Kidney (tissue), 14 donors: ENCODE measurements around the gene PEPD. TPM values are rescaled to one million over a fixed set of nuclear protein-coding genes. Genes with fewer than 3 reads are reported as not detected.

ENCODE experiments used
- DNase-seq, 5 donors: peaks; one replicate each; pipeline ENCODE4 v3.0.0-alpha.2; 2013 to 2020
- FAIRE-seq: peaks from 2 replicates; lab custom pipeline; 2012; peaks lifted over from hg19 to GRCh38; lab: Jason Lieb, UNC
- H3K27ac ChIP-seq, 2 donors: one replicate each; pipeline ENCODE4 v1.7.0; 2013; ENCODE audit warnings: low read depth in 2 of 2, low read length in 2 of 2, inconsistent platforms in 1 of 2
- H3K27me3 ChIP-seq: one replicate; pipeline ENCODE4 v1.7.1; 2013; ENCODE audit warnings: low read length, inconsistent platforms; ENCODE audit not compliant: control insufficient read depth, insufficient read depth
- H3K36me3 ChIP-seq, 3 donors: one replicate each; pipeline versions ENCODE4 v1.7.0 to v1.7.1; 2013; ENCODE audit warnings: low read length in 3 of 3, control low read depth in 1 of 3, inconsistent platforms in 1 of 3; ENCODE audit not compliant: insufficient read depth in 3 of 3, control insufficient read depth in 2 of 3
- H3K4me1 ChIP-seq, 3 donors: one replicate each; pipeline versions ENCODE4 v1.7.0 to v1.7.1; 2013; ENCODE audit warnings: low read length in 3 of 3, inconsistent platforms in 1 of 3, low read depth in 1 of 3; ENCODE audit not compliant: control insufficient read depth in 2 of 3, insufficient read depth in 2 of 3
- H3K4me3 ChIP-seq, 3 donors: one replicate each; pipeline versions ENCODE4 v1.7.0 to v1.8.1; 2013; ENCODE audit warnings: low read length in 3 of 3, control low read depth in 1 of 3, inconsistent platforms in 1 of 3
- H3K9ac ChIP-seq, 3 donors: one replicate each; pipeline versions ENCODE4 v1.7.0 to v1.7.1; 2013; ENCODE audit warnings: low read length in 3 of 3, control low read depth in 1 of 3, inconsistent platforms in 1 of 3
- H3K9me3 ChIP-seq, 3 donors: one replicate each; pipeline versions ENCODE4 v1.7.0 to v1.7.1; 2013; ENCODE audit warnings: low read length in 3 of 3, control low read depth in 1 of 3, inconsistent platforms in 1 of 3; ENCODE audit not compliant: control insufficient read depth in 2 of 3, insufficient read depth in 1 of 3
- intact Hi-C: fragments of 100-400 bp; cut with DNase I; formaldehyde crosslinking; loops from one replicate; pipeline ENCODE4 v1.11.1; 2022
- polyA plus RNA-seq: library from polyadenylated mRNA; stranded (reverse); fragments of 350-450 nt; fragmentation: Illumina TruSeq; extraction: RNeasy Lipid Tissue Mini Kit (QIAGEN cat#74804); gene quantifications from one replicate; pipeline ENCODE4 v1.2.3, GENCODE V29; 2014; ENCODE audit warnings: low read depth, low replicate concordance; ENCODE audit not compliant: insufficient read depth
- total RNA-seq: library from RNA; stranded (reverse); fragmentation: NEBNext Ultra II Directional; extraction: Animal tissue kit (Norgen Biotek cat#: 25700); gene quantifications from one replicate; pipeline ENCODE4 v1.2.1, GENCODE V29; 2021
- TF ChIP-seq, protein P1 (sequence below): IDR thresholded peaks from 3 replicates; pipeline ENCODE4 v1.5.1; 2012; ENCODE audit warnings: mild to moderate bottlenecking, moderate library complexity, borderline replicate concordance; ENCODE audit not compliant: insufficient read depth; ENCODE audit errors: extremely low read depth
- donor health status: control.
- donor health status: control.
- donor health status: control.
- donor health status: control.
- donor health status: control.
- donor health status: DM: yes; HTN: yes; CAD: no.
- donor health status: Normal renal cell carcinoma (clear cell type).

PEPD gene
- total and polyA plus RNA-seq, 2 donors from 2014 or later = 71.4 to 402 TPM

DNA sequence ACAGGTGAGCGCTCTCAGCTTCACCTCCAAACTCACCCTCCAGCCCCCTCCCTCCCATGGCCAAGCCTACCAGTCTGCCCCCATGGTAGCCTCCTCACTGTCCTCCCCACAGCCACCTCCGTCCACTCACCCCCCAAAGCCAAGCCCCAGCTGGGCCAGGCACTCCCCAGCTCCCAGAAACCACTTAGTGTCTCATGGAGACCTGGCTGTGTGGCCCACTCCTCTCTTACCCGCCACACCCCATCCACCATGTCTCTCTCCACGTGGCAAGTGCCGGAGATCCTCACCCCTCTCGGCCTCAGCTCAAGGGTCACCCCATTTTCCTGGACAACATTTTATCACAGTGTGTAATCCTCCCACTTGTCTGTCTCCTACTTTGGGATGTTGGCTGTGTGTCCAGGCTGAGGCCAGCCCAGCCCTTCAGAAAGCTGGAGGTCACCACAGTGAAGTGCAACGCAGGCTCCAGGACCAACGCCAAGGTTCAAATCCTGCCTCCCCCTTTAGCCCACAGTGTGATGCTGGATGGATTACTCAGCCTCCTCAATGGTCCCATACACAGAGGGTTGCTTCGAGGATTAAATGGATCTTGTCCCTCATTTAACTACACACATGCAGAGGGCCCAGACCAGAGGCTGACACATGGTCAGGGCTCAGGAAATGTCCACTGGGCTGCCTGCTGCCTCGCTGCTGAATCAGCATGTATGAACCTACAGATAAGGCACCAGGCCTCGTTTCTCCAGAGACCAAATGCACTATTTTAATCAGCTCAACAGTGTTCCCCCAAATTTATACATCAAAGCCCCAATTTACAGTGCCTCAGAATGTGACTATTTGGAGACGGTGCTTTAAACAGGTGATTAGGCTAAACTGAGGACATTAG, 76.8 kb downstream of the PEPD start:
- Histone ChIP-seq H3K27ac (no peak overlapping the region), H3K4me1 (peaks cover 0 to 5% (median 0%) of the 10 kb centered on the region in 3 donors), H3K9me3 (no peaks in the 10 kb centered on the region), H3K36me3 (peaks cover 0 to 3% (median 3%) of the 10 kb centered on the region in 3 donors), H3K4me3 (no peak overlapping the region), H3K9ac (no peak overlapping the region), H3K27me3 (no peaks in the 10 kb centered on the region)
- FAIRE-seq = no peak
- TF ChIP-seq, protein P1, sequence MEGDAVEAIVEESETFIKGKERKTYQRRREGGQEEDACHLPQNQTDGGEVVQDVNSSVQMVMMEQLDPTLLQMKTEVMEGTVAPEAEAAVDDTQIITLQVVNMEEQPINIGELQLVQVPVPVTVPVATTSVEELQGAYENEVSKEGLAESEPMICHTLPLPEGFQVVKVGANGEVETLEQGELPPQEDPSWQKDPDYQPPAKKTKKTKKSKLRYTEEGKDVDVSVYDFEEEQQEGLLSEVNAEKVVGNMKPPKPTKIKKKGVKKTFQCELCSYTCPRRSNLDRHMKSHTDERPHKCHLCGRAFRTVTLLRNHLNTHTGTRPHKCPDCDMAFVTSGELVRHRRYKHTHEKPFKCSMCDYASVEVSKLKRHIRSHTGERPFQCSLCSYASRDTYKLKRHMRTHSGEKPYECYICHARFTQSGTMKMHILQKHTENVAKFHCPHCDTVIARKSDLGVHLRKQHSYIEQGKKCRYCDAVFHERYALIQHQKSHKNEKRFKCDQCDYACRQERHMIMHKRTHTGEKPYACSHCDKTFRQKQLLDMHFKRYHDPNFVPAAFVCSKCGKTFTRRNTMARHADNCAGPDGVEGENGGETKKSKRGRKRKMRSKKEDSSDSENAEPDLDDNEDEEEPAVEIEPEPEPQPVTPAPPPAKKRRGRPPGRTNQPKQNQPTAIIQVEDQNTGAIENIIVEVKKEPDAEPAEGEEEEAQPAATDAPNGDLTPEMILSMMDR = no peak
- peak in 1 of 5 donors; percentile 54 for DNase-seq
- intact Hi-C loops = no loop called here

DNA sequence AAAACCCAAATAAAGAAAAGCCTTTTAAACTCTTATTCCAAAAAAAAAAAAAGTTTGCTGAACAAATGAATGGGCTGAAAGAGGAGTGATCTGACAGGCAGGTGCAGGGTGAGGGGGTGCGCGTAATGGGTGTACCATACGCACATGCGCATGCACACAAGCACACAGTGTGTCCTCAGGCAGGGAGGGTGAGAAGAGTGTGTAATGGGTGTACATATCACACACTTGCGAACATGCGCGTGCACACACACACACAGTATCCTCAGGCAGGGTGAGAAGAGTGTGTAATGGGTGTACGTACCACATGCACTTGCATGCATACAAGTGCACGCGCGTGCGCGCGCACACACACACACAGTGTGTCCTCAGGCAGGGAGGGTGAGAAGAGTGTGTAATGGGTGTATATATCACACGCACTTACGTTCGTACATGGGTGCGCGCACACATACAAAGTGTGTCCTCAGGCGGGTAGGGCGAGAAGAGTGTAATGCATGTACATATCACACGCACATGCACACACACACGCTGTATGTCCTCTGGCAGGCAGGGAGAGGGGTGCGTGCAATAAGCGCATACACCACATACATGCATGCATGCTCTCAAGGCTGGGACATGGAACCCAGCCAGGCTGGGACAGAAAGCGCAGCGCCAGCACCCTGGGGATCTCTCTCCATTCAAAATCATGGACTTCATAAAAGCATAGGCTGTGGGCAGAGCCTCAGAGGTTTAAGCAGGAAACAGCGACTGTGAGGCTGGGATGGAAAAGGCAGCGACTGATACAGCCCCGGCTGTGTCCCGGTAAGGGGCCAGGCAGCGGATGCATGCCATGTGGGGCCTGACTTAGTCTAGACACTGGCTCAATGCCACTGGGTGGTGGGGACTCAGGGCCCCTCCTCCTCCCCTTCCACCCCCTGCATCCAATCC, 77.7 kb downstream of the PEPD start:
- H3K9ac ChIP-seq = no peak overlapping the region
- H3K4me3 ChIP-seq = no peak overlapping the region
- TF ChIP-seq, protein P1 = no peak
- H3K36me3 ChIP-seq = peaks cover 0 to 3% (median 0%) of the 10 kb centered on the region in 3 donors
- intact Hi-C loops = no loop called here
- no peaks in the 10 kb centered on the region for H3K9me3 ChIP-seq
- H3K4me1 ChIP-seq = peaks cover 0 to 9% (median 0%) of the 10 kb centered on the region in 3 donors
- DNase-seq (peak in 2 of 5 donors; percentile 30 to 32), FAIRE-seq (no peak)
- H3K27me3 ChIP-seq = no peaks in the 10 kb centered on the region
- H3K27ac ChIP-seq = no peak overlapping the region

DNA sequence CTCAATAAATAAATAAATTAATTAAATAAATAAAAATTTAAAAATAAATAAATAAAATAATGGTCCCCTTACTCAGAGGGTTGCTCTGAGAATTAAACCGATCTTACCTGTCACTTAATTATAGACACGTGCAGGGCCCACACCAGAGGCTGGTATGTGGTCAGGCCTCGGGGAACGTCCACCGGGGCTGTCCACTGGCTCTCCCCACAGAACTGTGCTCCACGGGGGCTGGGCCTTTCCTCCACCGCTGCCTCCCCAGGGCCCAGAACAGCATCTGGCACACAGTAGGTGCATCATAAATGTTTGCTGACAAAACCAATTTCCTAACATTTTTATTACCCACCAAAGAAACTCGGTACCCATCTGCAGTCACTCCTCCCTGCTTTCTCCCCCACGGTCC, 78.9 kb downstream of the PEPD start:
- FAIRE-seq = no peak
- no peak overlapping the region for H3K9ac ChIP-seq
- TF ChIP-seq, protein P1 = no peak
- H3K27me3 ChIP-seq = no peaks in the 10 kb centered on the region
- peaks cover 0 to 12% (median 0%) of the 10 kb centered on the region in 3 donors for H3K4me1 ChIP-seq
- H3K36me3 ChIP-seq = peaks cover 0 to 3% (median 0%) of the 10 kb centered on the region in 3 donors
- no peaks in the 10 kb centered on the region for H3K9me3 ChIP-seq
- no peak overlapping the region for H3K4me3 ChIP-seq
- no peak overlapping the region for H3K27ac ChIP-seq
- peak in 1 of 5 donors; percentile 43 for DNase-seq
- intact Hi-C loops = no loop called here
